SK-N-SH treated with all-trans-retinoic acid at 6 μM for 48 hours (cell line): ENCODE data around the gene RASSF5.

Source experiments
- ATAC-seq: fragments of 200-7000 bp; cut with Tn5 transposase; 3 replicates; pipeline ENCODE4 v1.9.1; 2020; ENCODE audit warnings: mild to moderate bottlenecking, moderate library complexity
- ARNTL ChIP-seq: fragments of 450-650 bp; formaldehyde crosslinking; IDR thresholded peaks from 2 replicates; pipeline ENCODE4 v1.5.0; 2020; ENCODE audit warnings: low read depth, mild to moderate bottlenecking, moderate library complexity, borderline replicate concordance
- BACH2 ChIP-seq: fragments of 250-450 bp; sonication (Bioruptor Pico); IDR thresholded peaks from 2 replicates; pipeline ENCODE4 v1.9.0; 2021; ENCODE audit warnings: mild to moderate bottlenecking, borderline replicate concordance
- CREB5 ChIP-seq: fragments of 250-450 bp; sonication (Bioruptor Pico); IDR thresholded peaks from 2 replicates; pipeline ENCODE4 v1.5.1; 2020; ENCODE audit warnings: low read depth, mild to moderate bottlenecking, moderate library complexity
- CSDC2 ChIP-seq: fragments of 250-450 bp; sonication (Bioruptor Pico); IDR thresholded peaks from 2 replicates; pipeline ENCODE4 v1.5.0; 2020; ENCODE audit warnings: mild to moderate bottlenecking, moderate library complexity
- CSRNP3 ChIP-seq: fragments of 250-450 bp; sonication (Bioruptor Pico); IDR thresholded peaks from 2 replicates; pipeline ENCODE4 v1.5.1; 2021; ENCODE audit warnings: mild to moderate bottlenecking, moderate library complexity
- ESRRG ChIP-seq: fragments of 250-450 bp; sonication (Bioruptor Pico); IDR thresholded peaks from 2 replicates; pipeline ENCODE4 v1.6.1; 2021; ENCODE audit warnings: mild to moderate bottlenecking
- GLIS3 ChIP-seq: fragments of 250-450 bp; sonication (Bioruptor Pico); IDR thresholded peaks from 2 replicates; pipeline ENCODE4 v1.5.0; 2020; ENCODE audit warnings: mild to moderate bottlenecking, moderate library complexity
- ISL1 ChIP-seq: fragments of 250-450 bp; sonication (Bioruptor Pico); IDR thresholded peaks from 2 replicates; pipeline ENCODE4 v2.1.2; 2022; ENCODE audit warnings: mild to moderate bottlenecking, moderate library complexity
- OSR1 ChIP-seq: fragments of 250-450 bp; sonication (Bioruptor Pico); IDR thresholded peaks from 2 replicates; pipeline ENCODE4 v1.8.0; 2022; ENCODE audit warnings: moderate library complexity, mild to moderate bottlenecking, inconsistent platforms
- PATZ1 ChIP-seq: fragments of 250-450 bp; sonication (Bioruptor Pico); IDR thresholded peaks from 2 replicates; pipeline ENCODE4 v1.8.0; 2020; ENCODE audit warnings: mild to moderate bottlenecking, moderate library complexity, borderline replicate concordance
- POU6F1 ChIP-seq: fragments of 250-450 bp; sonication (Bioruptor Pico); IDR thresholded peaks from 2 replicates; pipeline ENCODE4 v1.8.0; 2021; ENCODE audit warnings: low read depth, mild to moderate bottlenecking, moderate library complexity, borderline replicate concordance
- PPARA ChIP-seq: fragments of 250-450 bp; sonication (Bioruptor Pico); IDR thresholded peaks from 2 replicates; pipeline ENCODE4 v1.5.0; 2020; ENCODE audit warnings: mild to moderate bottlenecking, borderline replicate concordance
- RARB ChIP-seq: fragments of 250-450 bp; sonication (Bioruptor Pico); IDR thresholded peaks from 2 replicates; pipeline ENCODE4 v1.8.0; 2021; ENCODE audit warnings: mild to moderate bottlenecking, moderate library complexity
- TCF4 ChIP-seq: fragments of 250-450 bp; sonication (Bioruptor Pico); IDR thresholded peaks from 2 replicates; pipeline ENCODE4 v1.8.0; 2021; ENCODE audit warnings: mild to moderate bottlenecking, moderate library complexity, borderline replicate concordance
- TOX ChIP-seq: fragments of 250-450 bp; sonication (Bioruptor Pico); IDR thresholded peaks from 2 replicates; pipeline ENCODE4 v1.8.0; 2021; ENCODE audit warnings: mild to moderate bottlenecking, moderate library complexity, borderline replicate concordance
- ZC3H10 ChIP-seq: fragments of 250-450 bp; sonication (Bioruptor Pico); IDR thresholded peaks from 2 replicates; pipeline ENCODE4 v1.5.1; 2021; ENCODE audit warnings: mild to moderate bottlenecking, moderate library complexity
- ZFP3 ChIP-seq: fragments of 250-450 bp; sonication (Bioruptor Pico); IDR thresholded peaks from 2 replicates; pipeline ENCODE4 v1.5.0; 2020; ENCODE audit warnings: mild to moderate bottlenecking, moderate library complexity
- ZFP30 ChIP-seq: fragments of 450-650 bp; formaldehyde crosslinking; IDR thresholded peaks from 2 replicates; pipeline ENCODE4 v1.5.0; 2022; ENCODE audit warnings: mild to moderate bottlenecking, moderate library complexity
- ZNF565 ChIP-seq: fragments of 450-650 bp; formaldehyde crosslinking; conservative IDR thresholded peaks from 2 replicates; pipeline ENCODE4 v1.5.0; 2020; ENCODE audit warnings: low read depth, mild to moderate bottlenecking, moderate library complexity
- ZNF70 ChIP-seq: fragments of 450-650 bp; formaldehyde crosslinking; IDR thresholded peaks from 2 replicates; pipeline ENCODE4 v1.5.0; 2020; ENCODE audit warnings: mild to moderate bottlenecking, moderate library complexity
- ZNF8 ChIP-seq: fragments of 450-650 bp; formaldehyde crosslinking; IDR thresholded peaks from 2 replicates; pipeline ENCODE4 v1.5.0; 2020; ENCODE audit warnings: mild to moderate bottlenecking, moderate library complexity

Gene RASSF5

GRCh38 chr1:206463137-206463536 is 44.2 kb upstream of the RASSF5 start:
- no peak for ATAC-seq
- TF ChIP-seq GLIS3 (CRISPR knock-in tag) (no peak), RARB (no peak), CSRNP3 (no peak), ZFP30 (CRISPR knock-in tag) (no peak), ARNTL (CRISPR knock-in tag) (no peak), ZNF70 (CRISPR knock-in tag) (no peak), ZNF8 (CRISPR knock-in tag) (no peak), TOX (CRISPR knock-in tag) (no peak), ZNF565 (CRISPR knock-in tag) (no peak), ISL1 (no peak), BACH2 (CRISPR knock-in tag) (no peak), PATZ1 (no peak)

GRCh38 chr1:206463911-206464310 is 43.4 kb upstream of the RASSF5 start:
- TF ChIP-seq ARNTL (CRISPR knock-in tag) (no peak), ZC3H10 (CRISPR knock-in tag) (no peak), CSRNP3 (no peak), PPARA (CRISPR knock-in tag) (no peak), ZNF8 (CRISPR knock-in tag) (no peak), ZFP3 (CRISPR knock-in tag) (no peak), CREB5 (no peak), ISL1 (no peak), TOX (CRISPR knock-in tag) (no peak), OSR1 (no peak), ZNF70 (CRISPR knock-in tag) (no peak), RARB (no peak), POU6F1 (CRISPR knock-in tag) (no peak), PATZ1 (no peak), ESRRG (CRISPR knock-in tag) (no peak), TCF4 (CRISPR knock-in tag) (no peak), CSDC2 (CRISPR knock-in tag) (no peak)
- TF ChIP-seq, all 23 proteins: peak for 0
- no peak for ATAC-seq

- peak; percentile 40 for ATAC-seq
- TF ChIP-seq ZC3H10 (CRISPR knock-in tag) = no peak
- TF ChIP-seq BACH2 (CRISPR knock-in tag) = no peak
- no peak for TF ChIP-seq ZFP3 (CRISPR knock-in tag)
- TF ChIP-seq CSDC2 (CRISPR knock-in tag) = no peak
- no peak for TF ChIP-seq PPARA (CRISPR knock-in tag)
- TF ChIP-seq POU6F1 (CRISPR knock-in tag) = no peak
- TF ChIP-seq RARB = no peak
- no peak for TF ChIP-seq ARNTL (CRISPR knock-in tag)
- no peak for TF ChIP-seq ZNF70 (CRISPR knock-in tag)
- TF ChIP-seq PATZ1 = no peak
Observed at GRCh38 chr1:206464456-206464964, 42.8 kb upstream of the RASSF5 start.
